GM18907 (cell line): Measurements from ENCODE around the gene XYLT1.
"Not testable (repeated sequence)": the region's sequence is repeated elsewhere in the genome, so short reads cannot be mapped to it uniquely, and the experiment has no call there.

Experiments used
- ATAC-seq: cut with Tn5 transposase; IDR thresholded peaks from one replicate; pipeline ENCODE4 v1.9.1; 2021; ENCODE audit warnings: mild to moderate bottlenecking, moderate library complexity; ENCODE audit not compliant: unreplicated experiment

The XYLT1 gene

DNA sequence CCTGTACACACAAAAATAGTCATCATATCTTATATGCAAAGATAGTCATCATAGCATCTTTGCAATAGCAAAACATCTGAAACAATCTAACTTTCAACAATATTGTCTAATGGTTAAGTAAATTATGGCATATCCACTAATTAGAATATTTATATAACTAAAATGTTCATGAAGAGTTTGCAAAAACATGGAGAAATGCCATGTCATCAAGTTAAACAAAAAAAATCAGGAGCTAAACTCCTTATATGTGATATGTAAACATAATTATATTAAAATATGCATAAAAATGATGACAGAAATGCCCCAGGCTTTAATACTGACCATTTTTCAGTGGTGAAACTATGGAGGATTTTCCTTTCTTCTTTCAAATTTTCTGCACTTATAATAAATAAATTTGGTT lies 22.3 kb upstream of the XYLT1 start:
- no peak for ATAC-seq

DNA sequence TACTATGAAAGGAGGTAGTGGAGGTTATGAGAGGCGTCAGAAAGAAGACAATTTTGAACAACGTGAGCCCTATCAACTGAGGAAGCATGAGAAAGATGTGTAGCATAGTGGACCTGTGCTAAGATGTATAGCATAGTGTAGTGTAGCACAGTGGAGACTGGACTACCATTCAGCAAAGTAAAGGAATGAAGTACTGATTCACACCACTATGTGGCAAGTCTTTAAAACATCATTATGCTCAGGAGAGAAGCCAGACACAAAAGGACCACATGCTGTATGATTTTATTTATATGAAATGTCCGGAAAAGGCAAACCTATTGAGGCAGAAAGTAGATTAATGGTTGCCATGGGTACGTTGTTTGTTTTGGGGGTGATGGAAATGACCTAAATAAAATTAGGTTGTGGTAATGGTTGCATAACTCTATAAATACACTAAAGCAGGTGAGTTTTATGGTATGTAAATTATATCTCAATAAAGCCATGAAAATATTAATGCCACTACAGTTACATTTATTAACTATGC lies 20.4 kb upstream of the XYLT1 start:
- no peak for ATAC-seq

DNA sequence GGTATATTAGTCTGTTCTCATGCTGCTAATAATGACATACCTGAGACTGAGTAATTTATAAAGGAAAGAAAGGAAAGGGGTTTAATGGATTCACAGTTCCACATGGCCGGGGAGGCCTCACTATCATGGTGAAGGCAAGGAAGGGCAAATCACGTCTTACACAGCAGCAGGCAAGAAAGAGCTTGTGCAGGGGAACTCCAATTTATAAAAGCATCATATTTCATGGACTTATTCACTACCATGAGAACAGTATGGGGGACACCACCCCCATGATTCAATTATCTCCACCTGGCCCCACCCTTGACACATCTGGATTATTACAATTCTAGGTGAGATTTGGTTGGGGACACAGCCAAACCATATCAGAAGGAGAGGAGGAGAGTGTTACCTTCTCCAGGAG lies 17.7 kb upstream of the XYLT1 start:
- no peak for ATAC-seq

DNA sequence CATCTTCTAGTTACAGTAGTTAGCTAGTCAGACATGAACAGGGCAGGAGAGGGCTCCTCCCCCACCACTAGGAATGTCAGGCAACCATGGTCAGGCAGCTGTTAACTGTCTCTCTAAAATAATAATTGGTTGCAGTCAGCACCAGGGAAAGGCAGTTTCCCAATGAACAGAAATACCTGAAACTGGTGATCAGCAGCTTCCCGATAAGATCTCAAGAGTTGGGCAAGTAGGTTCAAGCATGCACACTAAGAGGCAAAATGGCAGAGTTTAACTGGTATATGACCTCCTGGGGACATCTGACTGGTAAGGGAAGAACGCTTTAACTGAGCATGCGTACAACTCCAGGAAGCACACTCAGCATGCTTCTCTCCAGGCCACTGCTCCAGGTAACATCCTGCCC lies 12.6 kb upstream of the XYLT1 start:
- ATAC-seq, result no peak

DNA sequence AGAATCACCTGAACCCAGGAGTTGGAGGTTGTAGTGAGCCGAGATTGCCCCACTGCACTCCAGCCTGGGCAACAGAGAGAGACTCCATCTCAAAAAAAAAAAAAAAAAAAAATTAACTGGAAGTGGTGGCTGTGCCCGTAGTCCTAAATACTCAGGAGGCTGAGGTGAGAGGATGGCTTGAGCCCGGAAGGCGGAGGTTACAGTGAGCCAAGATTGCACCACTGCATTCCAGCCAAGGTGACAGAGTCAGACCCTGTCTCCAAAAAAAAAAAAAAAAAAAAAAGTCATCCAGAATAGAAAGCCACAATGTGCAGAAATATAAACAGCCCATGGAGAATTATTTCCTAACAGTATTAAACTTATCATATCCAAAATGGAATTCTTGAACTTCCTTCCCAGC lies 11.6 kb upstream of the XYLT1 start:
- ATAC-seq, result not testable (repeated sequence)

DNA sequence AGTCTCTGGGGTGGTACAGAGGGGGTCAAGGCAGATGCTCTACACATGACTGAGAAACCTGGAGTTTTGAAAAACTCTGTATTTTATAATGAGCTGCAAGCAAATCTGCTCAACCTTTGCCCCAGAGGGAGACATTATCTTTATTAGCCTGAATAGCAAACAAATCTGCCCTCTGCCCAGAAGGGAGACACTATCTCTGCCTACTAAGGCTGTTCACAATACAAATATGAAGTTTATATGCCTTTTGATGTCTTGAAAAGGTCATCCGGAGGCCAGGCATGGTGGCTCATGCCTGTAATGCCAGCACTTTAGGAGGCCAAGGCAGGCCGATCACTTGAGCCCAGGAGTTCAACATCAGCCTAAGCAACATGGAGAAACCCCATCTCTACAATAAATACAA lies 11.0 kb upstream of the XYLT1 start:
- no peak for ATAC-seq

DNA sequence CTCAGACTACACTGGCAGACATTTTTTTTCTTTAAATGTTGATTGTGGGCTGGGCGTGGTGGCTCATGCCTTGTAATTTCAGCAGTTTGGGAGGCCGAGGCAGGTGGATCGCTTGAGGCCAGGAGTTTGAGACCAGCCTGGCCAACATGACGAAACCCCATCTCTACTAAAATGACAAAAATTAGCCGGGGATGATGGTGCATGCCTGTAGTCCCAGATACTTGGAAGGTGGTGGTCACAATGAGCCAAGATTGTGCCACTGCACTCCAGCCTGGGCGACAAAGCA lies 6.4 kb upstream of the XYLT1 start:
- ATAC-seq, result not testable (repeated sequence)

DNA sequence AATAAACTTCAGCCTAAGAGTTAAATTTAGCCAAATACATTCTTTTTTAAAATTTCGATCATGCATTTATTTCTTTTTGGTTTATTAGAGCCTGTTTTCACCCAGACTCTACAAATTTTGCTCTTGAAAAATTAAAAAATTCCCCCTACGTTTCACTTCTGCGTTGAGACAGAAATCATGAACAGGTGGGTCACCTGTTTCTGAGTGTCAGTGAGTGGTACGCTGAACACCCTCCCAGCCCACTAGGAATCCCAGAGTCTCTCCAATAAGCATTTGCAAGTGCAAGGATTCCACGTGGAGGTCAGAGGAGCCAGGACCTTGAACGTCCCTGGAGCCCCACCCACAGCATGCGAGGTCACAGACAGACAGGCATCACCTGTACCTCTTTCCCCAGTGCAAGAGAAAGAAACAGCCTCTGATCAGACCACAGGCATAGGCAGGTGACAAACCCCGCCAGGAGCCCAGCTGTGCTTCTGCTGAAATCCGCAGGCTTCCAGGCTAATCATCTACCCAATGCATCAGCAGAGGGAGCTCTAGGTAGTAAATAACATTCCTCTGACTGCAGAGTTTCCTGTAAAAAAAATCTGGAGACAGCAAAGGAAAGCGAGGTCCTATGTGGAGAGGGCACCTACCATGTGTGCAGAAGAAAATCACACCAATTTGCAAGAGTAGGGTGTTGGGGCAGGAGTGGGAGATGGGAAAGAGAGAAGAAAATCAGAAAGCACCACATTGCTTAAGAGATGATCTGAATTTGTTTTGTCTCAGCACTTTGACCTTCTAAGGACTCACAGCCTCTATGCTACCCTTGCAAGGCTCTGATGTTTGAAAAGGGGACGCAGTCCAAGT lies 5.9 kb upstream of the XYLT1 start:
- peak; percentile 57 for ATAC-seq

DNA sequence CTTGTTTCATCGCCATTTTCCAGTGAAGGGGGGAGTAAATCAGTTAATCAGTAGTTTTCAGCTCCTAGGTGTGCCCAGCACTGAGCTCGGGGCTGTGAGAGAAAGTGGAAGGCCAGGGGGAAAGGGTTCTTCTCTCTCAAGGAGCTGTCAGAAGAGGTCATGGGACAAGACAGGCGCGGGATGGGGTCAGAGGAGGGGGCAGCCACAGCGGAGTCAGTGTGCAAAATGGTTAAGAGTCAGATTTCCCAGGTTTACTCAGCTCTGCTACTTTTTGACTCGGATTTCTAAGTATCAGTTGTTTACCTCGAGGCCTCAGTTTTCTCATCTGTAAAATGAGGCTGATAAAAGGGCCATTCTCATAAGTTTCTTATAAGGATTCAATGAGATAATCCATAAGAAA lies 4.3 kb upstream of the XYLT1 start:
- no peak for ATAC-seq

DNA sequence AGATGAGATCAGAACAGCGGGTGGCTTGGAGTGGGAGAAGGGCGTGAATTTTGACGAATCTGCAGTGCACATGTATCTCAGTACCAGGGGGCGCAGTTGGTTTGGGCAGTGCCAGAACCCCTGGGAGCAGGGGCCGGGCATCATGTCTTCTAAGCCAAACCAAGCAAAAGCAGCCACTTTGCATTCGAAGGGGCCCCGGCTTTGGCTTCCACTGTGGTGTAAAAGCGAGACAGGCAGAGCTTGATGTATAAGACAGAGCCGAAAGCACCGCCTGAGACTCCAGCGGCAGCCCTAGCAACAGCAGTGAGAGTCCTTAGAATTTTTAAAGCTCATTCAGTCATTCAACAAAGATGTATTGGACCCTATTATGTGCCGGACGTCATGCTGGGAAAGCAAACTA lies 3.8 kb upstream of the XYLT1 start:
- no peak for ATAC-seq

DNA sequence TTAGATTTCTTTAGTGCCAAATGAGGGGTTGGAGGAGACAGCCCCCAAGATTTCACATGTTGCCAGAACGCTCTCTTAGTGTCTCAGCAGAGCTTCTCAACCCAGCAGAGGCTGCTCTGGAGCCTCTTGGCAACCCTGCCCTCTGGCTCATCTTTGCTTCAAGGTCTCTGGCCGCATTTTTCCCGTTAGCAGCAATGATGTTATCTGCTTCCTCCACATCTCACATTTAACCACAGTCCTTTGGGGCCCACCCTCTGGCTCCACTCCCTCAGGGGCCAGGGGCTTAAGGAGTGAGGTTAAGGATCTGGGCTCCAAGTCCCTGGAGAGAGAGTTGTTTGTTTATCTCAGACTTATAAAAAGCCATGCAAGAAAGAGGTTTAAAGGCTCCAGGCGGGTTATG lies 3.3 kb upstream of the XYLT1 start:
- no peak for ATAC-seq

DNA sequence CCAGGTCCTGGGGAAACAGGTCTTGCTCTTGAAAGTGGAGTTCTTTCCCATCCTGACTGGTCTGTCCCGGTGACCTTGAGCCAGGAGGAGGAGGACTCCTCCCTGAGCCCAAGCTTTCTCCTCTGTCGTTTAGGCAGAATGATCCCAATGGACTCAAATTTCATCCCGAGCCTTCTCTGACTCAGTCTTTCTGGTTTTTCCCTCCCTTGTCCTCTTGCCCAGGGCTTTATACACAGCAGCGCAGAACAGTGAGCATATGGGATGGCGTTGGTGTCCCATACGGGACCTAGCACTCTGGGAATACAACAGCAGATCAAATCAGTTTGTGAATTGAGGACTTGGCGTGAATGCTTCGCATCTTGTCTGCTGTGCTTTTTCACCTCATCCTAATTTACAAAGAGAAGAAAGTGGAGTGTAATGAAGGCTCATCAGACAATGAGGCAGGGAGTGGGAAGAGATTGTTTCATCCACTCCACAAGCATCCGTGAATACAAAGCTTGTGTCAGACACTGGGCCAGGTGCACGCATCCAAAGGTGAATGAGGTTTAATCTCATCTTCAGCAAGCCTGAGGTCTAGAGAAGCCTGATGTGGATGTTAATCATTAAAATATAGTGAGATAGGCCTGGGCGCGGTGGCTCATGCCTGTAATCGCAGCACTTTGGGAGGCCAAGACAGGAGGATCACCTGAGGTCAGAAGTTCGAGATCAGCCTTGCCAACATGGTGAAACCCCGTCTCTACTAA lies 1.1 kb upstream of the XYLT1 start:
- ATAC-seq, result no peak

DNA sequence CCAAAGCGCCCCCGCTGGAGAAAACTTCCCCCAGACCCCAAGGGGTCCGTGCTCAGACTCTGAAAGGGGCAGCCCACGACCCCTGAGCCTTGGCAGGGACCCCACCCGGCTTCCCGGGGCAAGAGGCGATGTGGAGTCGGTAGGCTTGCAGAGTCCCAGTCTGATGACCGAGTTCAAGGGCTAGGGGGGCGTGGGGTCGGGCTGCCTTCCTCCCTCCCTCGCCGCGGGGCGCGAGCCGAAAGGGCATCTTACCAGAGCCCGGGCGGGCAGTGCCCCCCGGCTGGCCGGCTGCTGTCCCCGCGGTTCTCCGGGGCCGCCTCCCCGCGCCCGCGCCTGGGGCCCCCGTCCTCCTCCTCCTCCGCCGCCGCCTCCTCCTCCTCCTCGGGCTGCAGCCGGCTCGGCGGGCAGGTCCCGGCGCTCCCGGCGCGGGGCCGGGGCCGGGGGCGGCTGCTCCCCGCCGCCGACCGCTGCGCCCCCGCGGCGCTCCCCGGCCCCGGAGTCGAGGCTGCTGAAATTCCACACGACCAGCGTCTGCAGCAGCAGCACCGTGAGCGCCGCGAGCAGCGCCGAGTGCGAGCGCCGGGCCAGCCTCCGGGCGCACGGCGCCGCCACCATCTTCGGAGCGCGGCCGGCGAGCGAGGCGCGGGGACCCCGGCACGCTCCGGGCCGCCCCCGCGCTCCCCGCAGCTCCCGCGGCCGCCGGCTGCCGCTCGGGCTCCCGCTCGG lies 415 bp downstream of the XYLT1 start:
- no peak for ATAC-seq

DNA sequence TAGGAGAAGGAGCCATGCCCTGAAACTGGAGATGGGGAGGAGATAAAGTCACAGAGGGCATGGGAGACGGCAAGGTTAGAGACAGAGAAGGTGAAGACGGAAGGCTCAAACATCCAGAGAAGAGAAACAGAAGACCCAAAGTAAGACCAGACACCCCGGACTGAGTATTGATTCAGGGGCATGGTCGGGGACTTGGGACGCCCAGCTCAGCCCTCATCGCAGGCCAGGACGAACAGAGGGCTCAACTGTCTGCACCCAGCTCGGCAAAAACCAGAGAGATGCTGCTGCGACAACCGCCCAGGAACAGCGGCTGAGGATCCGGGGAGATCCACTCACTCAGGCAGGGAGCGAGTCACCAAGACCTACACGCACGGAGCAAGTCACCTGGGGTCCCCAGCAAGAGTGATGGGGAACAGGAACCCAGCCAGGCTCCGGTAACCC lies 999 bp downstream of the XYLT1 start:
- ATAC-seq, result no peak

DNA sequence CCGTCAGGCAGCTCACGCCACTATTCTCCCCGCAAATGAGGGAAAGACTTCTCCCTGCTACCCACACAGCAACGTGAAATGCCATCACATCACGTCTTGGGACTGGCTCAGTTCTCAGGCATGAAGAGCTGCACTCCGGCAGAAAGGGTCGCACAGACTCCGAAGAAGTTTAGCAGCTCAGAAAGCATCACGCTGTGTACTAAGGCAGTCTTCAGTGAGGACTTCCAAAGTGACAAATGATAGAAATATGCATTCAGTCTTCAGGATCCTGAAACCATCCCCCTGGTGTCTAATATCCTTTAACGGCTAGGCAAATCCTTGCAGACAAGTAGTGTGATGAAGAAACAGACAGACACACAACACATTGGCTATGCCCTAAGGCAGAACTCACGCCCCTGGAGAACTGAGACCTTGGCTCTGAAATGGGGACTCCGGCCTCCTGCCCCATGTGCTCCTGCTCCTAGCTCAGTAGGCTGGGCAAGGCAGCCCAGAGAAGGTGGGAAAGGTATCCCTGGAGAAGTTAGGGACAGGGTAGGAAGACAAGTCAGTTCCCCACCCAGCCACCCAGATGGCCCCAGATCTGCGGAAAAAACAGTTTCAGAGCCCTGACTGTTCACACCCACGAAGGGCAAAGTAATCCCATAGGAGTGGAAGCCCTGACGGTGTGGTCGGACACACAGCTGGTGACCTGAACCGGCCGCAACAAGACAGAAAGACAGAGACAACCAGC lies 1.6 kb downstream of the XYLT1 start:
- no peak for ATAC-seq

DNA sequence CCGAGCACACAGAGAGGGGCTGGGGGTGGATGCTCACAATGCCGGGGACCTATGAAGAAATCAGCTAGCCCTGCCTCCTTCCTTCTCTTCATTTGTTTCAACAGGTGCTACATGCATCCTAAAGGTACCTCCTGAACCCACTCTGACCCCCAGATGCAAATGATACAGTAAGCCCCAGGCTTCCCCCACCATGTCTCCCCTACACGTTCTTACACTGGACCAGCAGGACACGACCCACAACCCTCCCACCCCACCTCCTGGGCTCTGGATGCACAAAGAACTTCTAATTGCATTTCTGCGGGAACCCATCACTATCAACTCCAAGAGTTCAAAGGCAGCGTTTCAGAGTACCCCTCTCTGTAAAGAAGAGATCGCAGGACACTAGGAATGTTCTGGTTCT lies 2.1 kb downstream of the XYLT1 start:
- no peak for ATAC-seq

DNA sequence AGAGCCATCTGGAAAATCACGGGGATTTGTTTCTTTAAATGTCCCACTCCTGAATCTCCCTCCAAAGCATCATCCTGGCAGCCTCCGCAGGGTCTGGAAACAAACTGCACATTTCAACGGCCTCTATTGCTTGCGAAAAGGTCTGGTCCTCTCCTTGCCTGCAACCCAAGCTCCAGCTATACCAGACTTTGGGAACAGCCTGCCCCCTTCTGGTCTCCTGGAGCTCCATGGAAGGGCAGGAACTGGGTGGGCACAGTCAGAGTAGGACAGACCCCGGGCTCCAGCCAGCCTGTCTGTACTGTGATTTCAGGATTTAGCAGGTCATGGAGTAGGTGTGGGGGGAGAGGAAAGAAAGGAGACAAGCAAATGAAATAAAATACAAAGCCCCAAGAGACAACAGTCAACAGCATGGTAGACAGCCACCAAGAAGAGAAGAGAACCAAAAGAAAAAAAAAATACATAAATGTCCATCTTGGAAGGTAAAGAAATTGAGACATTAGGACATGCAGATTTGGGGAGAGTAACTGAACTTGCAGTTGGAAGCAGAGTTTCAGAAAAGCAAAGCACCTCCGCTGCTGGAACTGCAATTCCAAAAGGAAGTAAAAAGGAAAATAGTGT lies 2.7 kb downstream of the XYLT1 start:
- ATAC-seq, result no peak

DNA sequence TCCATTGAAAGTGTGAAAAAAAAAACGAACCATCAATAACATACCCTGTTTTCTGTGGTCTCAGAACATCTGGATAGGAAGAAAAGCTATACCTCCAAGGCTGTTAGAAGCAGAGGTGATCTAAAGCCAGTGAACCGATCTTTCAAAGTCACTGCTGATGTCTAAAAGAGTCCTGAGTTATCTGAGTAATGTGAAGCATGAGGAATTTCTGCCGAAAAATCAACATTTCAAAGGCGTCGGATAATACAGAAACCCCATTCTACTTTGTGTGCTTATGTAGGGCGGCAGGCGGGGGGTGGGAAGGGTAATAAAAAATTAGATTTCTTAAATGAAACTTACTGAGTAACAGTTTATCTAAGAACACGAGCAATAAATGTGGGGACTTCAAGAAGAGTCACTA lies 3.9 kb downstream of the XYLT1 start:
- ATAC-seq, result no peak

DNA sequence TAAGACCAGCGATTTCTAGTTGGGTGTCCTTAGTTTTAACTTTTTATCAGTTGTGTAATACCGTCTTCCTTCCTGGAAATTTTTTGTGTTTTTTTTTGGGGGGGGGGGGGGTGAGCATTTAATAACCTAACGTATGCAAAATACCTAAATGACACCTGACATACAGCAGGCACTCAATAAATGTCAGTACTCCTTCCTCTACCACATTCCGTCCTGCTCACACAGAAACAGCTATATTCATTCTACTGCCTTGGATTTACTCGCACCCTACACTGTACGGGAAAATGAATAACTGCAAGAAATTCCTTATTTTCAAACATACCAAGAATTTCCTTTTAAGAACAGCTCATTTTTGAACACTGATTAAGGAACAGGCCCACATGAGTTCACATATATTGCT lies 5.3 kb downstream of the XYLT1 start:
- no peak for ATAC-seq

DNA sequence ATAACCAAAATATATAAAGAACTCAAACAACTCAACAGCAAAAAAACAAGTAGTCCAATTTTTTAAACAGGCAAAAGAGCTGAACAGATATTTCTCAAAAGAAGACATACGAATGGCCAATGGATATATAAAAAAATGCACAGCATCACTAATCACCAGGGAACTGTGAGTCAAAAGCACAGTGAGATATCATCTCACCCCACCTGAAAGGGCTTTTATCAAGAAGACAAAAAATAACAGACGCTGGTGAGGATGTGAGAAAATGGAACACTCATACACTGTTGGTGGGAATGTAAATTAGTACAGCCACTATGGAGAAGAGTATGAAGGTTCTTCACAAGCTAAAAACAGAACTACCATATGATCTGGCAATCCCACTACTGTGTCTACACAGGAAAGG lies 7.4 kb downstream of the XYLT1 start:
- no peak for ATAC-seq
